Mesendoderm (in vitro differentiated cells): Measurements from ENCODE around the gene RAD9B. TPM values are rescaled to one million over a fixed set of nuclear protein-coding genes. Genes with fewer than 3 reads are reported as not detected.

ENCODE experiments used
- DNase-seq: peaks from one replicate; pipeline ENCODE4 v3.0.0; 2013
- H2AK5ac ChIP-seq: 2 replicates; pipeline ENCODE4 v1.6.1; 2013; ENCODE audit warnings: low read length, inconsistent platforms
- H2BK120ac ChIP-seq: 2 replicates; pipeline ENCODE4 v1.6.1; 2013; ENCODE audit warnings: low read depth, mild to moderate bottlenecking, low read length, moderate library complexity, mixed read lengths
- H2BK15ac ChIP-seq: replicated peaks from 2 replicates; pipeline ENCODE4 v1.6.1; 2013; ENCODE audit warnings: low read depth, mild to moderate bottlenecking, moderate library complexity
- H2BK5ac ChIP-seq: 2 replicates; pipeline ENCODE4 v1.6.1; 2013; ENCODE audit warnings: low read length, inconsistent platforms
- H3K18ac ChIP-seq: 2 replicates; pipeline ENCODE4 v1.6.1; 2013; ENCODE audit warnings: mild to moderate bottlenecking, low read length, mixed read lengths
- H3K23ac ChIP-seq: one replicate; pipeline ENCODE4 v1.6.1; 2013; ENCODE audit warnings: low read length
- H3K27ac ChIP-seq: 2 replicates; pipeline ENCODE4 v1.5.1; 2013; ENCODE audit warnings: low read depth, mild to moderate bottlenecking, inconsistent platforms, low read length, moderate library complexity
- H3K27me3 ChIP-seq: 2 replicates; pipeline ENCODE4 v1.6.1; 2013; ENCODE audit warnings: low read length, control low read depth, mild to moderate bottlenecking, inconsistent platforms; ENCODE audit not compliant: insufficient read depth, poor library complexity
- H3K36me3 ChIP-seq: 2 replicates; pipeline ENCODE4 v1.6.1; 2013; ENCODE audit warnings: low read length, inconsistent platforms; ENCODE audit not compliant: control insufficient read depth, insufficient read depth
- H3K4ac ChIP-seq: one replicate; pipeline ENCODE4 v1.6.1; 2013; ENCODE audit warnings: low read depth, mild to moderate bottlenecking, low read length, moderate library complexity
- H3K4me1 ChIP-seq: 2 replicates; pipeline ENCODE4 v1.6.1; 2013; ENCODE audit warnings: low read depth, low read length, inconsistent platforms; ENCODE audit not compliant: control insufficient read depth
- H3K4me2 ChIP-seq: 2 replicates; pipeline ENCODE4 v1.6.1; 2013; ENCODE audit warnings: low read length
- H3K4me3 ChIP-seq: 2 replicates; pipeline ENCODE4 v1.5.1; 2013; ENCODE audit warnings: mild to moderate bottlenecking, low read length
- H3K56ac ChIP-seq: one replicate; pipeline ENCODE4 v1.6.1; 2013; ENCODE audit warnings: low read length
- H3K79me1 ChIP-seq: 2 replicates; pipeline ENCODE4 v1.6.1; 2013; ENCODE audit warnings: low read length, inconsistent platforms
- H3K79me2 ChIP-seq: 2 replicates; pipeline ENCODE4 v1.6.1; 2013; ENCODE audit warnings: mild to moderate bottlenecking, low read length; ENCODE audit not compliant: control insufficient read depth, insufficient read depth
- H3K9ac ChIP-seq: 2 replicates; pipeline ENCODE4 v1.6.1; 2013; ENCODE audit warnings: low read length, inconsistent platforms
- H4K5ac ChIP-seq: one replicate; pipeline ENCODE4 v1.6.1; 2013; ENCODE audit warnings: low read length
- H4K8ac ChIP-seq: one replicate; pipeline ENCODE4 v1.6.1; 2013; ENCODE audit warnings: low read depth, mild to moderate bottlenecking, control low read depth, low read length, moderate library complexity
- WGBS: extraction: QIAGEN DNeasy Blood & Tissue Kit; methylation state at CpG from one replicate; pipeline ENCODE4 v1.1.7; 2013; ENCODE audit warnings: low lambda C conversion rate, missing lambda C conversion rate; ENCODE audit not compliant: insufficient coverage; ENCODE audit errors: extremely low coverage; 5-methylcytosine and 5-hydroxymethylcytosine counted together
- small RNA-seq: library from polyadenylated mRNA; stranded (forward); fragments of <200 nt; extraction: miRNeasy Mini kit (QIAGEN cat#:217004); gene quantifications from one replicate; pipeline ENCODE3, GENCODE V24; 2013; ENCODE audit not compliant: insufficient read depth

RAD9B gene

GRCh38 chr12:110549716-110550115 lies 47.6 kb downstream of the RAD9B start:
- Histone ChIP-seq H3K23ac (no peak overlapping the region), H2BK15ac (no peak overlapping the region), H2BK120ac (no peak overlapping the region), H3K36me3 (no peaks in the 10 kb centered on the region), H4K5ac (no peak overlapping the region), H3K56ac (no peak overlapping the region), H3K18ac (no peak overlapping the region), H3K4me1 (no peaks in the 10 kb centered on the region), H3K4ac (no peak overlapping the region), H3K4me2 (no peak overlapping the region), H3K27me3 (no peaks in the 10 kb centered on the region), H3K9ac (no peak overlapping the region), H4K8ac (no peak overlapping the region), H2BK5ac (no peak overlapping the region), H3K79me2 (no peaks in the 10 kb centered on the region), H3K4me3 (no peak overlapping the region), H3K27ac (no peak overlapping the region), H2AK5ac (no peak overlapping the region), H3K79me1 (peaks cover 3% of the 10 kb centered on the region)
- no CpG with 5 or more reads among the region's 2 CpGs for WGBS
- DNase-seq, result no peak

DNA sequence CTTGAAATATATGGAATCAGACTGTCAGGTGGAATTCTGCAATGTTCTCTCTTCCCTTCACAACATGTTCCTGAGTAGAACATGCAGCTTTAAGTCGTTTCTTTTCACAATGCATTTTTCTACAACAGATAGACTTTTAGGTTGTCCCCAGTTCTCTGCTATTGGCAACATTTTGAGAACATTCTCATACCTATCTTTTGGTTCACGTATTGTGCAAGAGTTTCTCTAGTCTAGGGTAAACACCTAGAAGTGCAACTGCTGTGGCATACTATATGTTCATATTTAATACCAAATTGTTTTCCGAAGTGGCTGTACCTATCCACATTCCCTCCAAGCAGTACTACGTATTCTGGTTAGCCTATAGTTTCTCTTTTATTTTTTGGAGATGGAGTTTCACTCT lies 48.9 kb downstream of the RAD9B start:
- no peak overlapping the region for H2AK5ac ChIP-seq
- H3K4me3 ChIP-seq, result no peak overlapping the region
- no peak overlapping the region for H3K4ac ChIP-seq
- H3K18ac ChIP-seq, result no peak overlapping the region
- no peak for DNase-seq
- H3K79me1 ChIP-seq, result peaks cover 4% of the 10 kb centered on the region
- no peak overlapping the region for H2BK15ac ChIP-seq
- no peak overlapping the region for H3K23ac ChIP-seq
- no peaks in the 10 kb centered on the region for H3K4me1 ChIP-seq
- no peak overlapping the region for H4K5ac ChIP-seq
- H3K4me2 ChIP-seq, result no peak overlapping the region
- no peak overlapping the region for H2BK120ac ChIP-seq
- H3K36me3 ChIP-seq, result no peaks in the 10 kb centered on the region
- peaks cover under 1% of the 10 kb centered on the region for H3K79me2 ChIP-seq
- H3K27ac ChIP-seq, result no peak overlapping the region
- no peak overlapping the region for H3K9ac ChIP-seq
- H3K27me3 ChIP-seq, result no peaks in the 10 kb centered on the region
- no peak overlapping the region for H3K56ac ChIP-seq
- WGBS, result no CpG with 5 or more reads among the region's 4 CpGs
- no peak overlapping the region for H4K8ac ChIP-seq
- H2BK5ac ChIP-seq, result no peak overlapping the region

Small RNAs within 50 kb of the gene (small RNA-seq; reads per million reads assigned to genes)
- not detected for gene RF00278
